Hematopoietic multipotent progenitor cell treated with erythropoietin and hydrocortisone succinate and interleukin-3 and kit ligand, for 8 days (in vitro differentiated cells): ENCODE results near the gene CHMP2B.
"Not testable (repeated sequence)": the region's sequence is repeated elsewhere in the genome, so short reads cannot be mapped to it uniquely, and the experiment has no call there.

ENCODE experiments used
- DNase-seq: peaks from one replicate; pipeline ENCODE4 v3.0.0-alpha.2; 2015

The CHMP2B gene

DNA sequence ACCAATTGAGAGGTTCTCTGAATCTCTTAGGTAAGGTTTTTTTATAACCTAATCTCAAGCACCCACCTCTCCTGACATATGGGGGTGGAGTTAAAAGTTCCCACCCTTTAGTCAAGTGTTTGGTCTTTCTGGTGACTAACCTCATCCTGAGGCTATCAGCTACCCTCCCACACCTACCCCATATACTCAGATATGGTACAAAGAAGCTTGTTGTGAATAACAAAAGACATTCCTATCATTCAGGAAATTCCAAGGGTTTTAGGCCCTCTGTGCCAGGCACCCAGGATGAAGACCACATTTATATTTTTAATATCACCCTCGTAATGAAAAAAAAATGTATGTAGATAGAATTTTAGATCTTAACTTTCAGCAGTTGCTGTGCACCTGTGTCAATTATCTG, 9.0 kb downstream of the CHMP2B start:
- DNase-seq = no peak

DNA sequence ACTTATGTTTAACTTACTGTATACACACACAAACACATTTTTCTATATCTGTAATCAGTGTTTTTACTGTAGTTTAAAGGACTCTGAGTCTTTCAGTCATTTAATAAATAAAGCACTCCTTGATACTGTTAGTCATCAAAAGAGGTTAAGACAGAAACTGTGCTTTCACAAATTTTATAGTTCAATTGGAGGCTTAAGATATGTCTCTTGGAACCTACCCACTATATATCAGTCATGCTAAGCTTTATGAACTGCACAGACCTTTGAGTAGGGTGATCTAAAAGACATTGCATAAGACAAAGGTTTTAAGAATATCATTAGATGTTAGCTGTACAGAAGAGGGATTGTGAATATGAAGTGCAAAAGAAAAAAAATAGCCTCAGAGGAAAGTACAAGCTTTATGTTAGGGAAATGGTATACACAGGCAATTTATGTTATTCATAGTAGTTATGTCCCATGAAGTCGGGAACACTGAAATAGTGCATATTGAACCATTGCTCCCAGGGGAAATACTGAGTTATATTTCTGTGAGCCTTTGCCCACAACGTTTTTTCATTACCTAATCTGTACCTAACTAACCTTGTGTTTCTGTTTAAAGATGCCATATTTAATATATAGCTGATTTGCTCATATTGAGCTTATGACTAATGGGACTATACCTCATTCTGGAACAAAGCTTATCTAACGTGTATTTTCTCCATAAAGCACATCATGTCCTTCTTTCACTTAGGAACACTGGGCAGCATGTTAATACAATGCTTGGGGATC, 19.7 kb downstream of the CHMP2B start:
- DNase-seq = no peak

DNA sequence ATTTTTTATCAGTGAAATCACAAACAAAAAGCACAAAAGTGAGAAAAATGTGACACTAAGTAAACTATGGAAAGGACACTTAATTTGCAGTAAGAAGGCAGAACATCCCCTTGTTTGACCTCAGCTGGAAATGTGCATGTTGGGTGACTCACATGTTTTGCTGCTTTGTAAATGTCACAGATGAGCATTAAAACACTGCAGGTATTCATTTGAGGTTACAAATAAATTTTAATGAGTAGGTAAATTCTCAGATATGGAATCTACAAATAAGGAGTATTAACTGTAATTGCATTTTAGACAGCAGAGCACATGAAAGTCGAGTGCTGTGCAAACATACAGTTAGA, 20.3 kb downstream of the CHMP2B start:
- DNase-seq = no peak

DNA sequence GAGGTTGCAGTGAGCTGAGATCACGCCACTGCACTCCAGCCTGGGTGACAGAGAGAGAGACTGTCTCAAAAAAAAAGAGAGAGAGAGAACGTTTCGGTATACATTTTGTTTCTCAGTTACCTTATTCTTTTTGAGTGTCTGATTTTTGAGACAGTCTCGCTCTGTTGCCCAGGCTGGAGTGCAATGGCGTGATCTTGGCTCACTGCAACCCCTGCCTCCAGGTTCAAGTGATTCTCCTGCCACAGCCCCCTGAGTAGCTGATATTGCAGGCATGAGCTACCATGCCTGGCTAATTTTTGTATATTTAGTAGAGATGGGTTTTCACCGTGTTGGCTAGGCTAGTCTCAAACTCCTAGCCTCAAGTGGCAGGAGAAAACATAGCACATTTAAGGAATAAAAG, 21.1 kb downstream of the CHMP2B start:
- not testable (repeated sequence) for DNase-seq

DNA sequence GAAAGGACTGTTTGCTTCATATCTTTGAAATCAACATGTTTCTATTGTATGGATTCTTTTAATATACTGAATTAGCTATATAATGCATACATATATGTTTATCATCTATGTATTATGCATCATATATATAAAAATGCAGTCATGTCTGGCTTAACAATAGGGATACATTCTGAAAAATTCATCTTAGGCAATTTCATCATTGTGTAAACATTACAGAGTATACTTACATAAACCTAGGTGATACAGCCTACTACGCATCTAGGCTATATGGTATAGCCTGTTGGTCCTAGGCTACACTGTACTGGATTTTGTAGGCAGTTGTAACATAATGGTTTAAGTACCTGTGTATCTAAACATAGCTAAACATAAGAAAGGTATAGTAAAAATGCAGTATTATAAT, 21.7 kb downstream of the CHMP2B start:
- DNase-seq = no peak

DNA sequence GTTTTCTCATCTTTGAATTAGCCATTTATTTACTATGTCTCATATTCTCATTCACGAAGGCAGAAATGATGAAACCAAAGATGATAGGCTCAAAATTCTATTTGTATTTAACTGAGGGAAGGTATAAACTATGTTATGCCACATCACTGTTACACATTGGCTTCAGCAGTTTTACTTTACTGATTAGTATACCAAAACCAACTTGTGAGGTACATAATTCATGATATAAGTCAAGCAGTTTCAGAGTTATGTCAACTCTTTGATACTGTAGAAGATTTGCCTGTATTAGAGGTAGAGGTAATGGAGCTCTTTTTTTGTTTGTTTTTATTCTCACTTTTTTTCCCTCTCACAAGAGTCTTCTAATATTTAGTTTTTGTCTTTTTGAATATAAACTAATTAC, 22.9 kb downstream of the CHMP2B start:
- no peak for DNase-seq

DNA sequence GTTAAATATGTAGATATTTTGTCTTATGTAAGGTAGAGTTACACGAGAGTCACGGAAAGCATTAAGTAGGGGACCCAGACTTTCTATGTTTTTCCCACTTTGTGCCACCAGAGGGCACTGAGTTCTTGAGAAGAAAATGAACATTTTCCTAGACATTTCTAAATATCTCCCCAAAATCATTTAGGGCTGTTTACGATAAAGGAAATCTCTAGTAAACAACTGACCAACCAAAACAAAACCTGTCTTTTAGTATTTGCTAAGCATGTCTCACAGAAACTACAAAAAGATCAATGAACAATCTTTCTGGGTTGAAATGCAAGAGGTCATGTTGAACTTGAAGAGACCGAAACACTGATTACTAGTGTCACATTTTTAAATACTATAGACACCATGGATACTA, 33.2 kb downstream of the CHMP2B start:
- DNase-seq = peak; percentile 73

DNA sequence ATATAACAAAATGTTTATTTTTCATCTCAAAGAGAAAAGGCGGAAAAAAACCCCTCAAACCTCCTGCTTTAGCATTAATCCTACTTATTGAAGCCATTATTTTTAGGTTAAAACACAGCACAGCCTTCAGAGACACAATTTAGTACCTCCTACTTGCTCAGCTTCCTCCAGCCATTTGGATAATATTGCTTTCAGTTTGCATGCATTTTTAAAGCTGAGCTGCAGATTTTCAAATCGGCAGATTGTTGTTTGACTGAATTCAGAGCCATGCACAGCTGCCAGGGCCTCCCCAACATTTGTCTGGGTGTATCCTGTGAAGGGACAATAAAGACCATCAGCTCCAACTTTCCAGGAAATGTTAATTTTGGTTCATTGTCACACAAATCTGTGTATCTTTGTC, 34.8 kb downstream of the CHMP2B start:
- no peak for DNase-seq

DNA sequence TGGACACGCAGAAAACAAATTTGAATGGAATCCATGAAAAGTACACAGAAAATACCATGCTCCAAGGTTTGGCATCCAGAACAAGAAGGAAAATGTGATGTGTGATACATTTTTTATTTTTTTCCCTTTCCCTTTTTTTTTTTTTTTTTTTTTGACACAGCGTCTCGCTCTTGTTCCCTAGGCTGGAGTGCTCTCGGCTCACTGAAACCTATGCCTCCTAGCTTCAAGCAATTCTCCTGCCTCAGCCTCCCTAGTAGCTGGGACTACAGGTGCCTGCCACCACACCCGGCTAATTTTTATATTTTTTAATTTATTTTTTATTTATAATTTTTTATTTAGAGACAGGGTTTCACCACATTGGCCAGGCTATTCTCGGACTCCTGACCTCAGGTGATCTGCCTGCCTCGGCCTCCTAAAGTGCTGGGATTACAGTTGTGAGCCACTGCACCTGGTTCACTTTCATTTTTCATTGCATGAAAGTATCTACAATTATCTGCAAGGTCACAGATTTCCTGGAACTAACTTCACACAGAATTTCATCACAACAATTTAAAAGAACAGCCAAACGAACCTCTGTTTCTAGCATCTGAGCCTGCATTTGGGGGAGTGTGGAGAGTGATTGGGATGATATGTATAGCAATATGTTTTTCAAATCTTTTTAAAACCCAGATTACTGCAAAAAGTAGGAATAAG, 41.0 kb downstream of the CHMP2B start:
- peak; percentile 49 for DNase-seq

DNA sequence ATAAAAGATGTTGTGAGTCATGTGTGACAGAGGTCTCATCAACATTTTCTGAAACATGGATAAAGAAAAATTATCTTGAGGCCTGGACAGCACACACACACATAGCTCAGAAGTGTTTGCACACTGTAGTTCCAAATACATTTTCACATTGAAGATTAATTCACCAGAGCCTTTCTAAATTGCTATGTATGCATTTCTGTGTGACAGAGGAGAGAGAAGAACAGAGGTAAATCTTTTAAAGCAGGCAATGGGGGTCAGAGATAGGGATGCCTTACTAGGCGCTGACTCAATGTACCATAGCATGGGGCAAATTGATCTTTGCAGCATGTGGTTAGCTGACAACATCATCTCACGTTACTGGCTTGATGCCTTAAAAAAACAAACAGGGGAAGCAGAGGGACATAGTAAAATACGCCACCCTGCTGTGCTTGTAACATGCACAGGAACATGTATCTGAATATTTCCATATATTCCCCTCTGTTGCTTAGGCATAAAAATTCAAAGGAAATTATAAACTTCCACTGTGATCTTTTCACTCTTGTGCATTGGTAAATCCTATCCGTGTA, 41.6 kb downstream of the CHMP2B start:
- peak; percentile 29 for DNase-seq

DNA sequence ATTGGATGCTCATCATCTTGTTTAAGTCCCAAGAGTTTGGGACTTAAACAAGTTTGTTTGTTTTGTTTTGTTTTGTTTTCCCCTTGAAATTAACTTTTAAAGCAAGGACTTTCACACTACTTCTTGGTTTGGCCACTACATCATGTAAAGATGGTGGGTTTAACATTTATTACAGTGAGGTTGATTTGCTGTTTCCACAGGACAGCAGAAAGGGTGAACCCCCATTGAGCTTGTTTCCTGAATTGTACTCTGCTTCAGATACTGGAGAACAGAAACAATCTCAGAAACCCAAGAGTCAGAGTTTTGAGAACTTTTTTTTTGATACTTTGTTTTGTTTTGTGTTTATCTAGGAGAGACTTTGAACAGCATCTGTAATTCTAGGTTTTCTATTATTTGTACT, 42.6 kb downstream of the CHMP2B start:
- no peak for DNase-seq

DNA sequence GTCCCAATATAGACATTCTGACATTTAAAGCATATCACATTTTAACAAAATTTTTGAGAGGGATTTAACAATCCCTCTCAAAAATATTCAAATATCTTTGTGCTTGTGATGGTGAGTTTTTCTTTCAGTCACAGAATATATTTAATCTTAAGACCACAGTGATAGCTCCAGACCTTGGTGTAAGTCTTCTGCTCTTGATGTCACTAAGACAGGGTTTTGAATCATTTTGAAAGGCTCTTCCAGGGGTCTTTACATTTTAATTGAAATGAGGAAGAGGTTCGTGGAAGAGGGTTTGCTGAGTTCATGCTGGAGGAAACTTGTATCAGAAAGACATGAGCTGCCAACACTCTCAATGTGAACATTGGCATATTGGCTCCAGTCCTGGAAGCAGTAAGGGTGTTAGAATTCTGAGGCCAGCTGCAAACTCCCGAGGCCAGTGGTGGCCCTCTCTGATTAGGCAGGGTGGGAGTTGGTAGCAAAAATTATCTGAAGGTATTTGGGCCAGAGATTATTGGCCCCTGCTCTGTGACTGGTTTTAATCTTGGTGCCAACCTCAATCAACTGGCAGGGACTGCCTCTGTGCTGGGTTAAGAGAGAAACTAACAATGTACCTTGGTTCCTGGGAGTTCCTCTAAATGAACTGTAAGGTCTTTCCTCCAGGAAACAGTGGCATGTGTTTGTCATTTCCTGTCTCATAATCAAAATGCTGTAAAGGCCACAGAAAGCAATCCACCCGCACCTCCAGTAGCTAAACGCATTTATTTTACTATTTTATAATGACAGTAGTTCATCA, 44.0 kb downstream of the CHMP2B start:
- DNase-seq = peak; percentile 76

DNA sequence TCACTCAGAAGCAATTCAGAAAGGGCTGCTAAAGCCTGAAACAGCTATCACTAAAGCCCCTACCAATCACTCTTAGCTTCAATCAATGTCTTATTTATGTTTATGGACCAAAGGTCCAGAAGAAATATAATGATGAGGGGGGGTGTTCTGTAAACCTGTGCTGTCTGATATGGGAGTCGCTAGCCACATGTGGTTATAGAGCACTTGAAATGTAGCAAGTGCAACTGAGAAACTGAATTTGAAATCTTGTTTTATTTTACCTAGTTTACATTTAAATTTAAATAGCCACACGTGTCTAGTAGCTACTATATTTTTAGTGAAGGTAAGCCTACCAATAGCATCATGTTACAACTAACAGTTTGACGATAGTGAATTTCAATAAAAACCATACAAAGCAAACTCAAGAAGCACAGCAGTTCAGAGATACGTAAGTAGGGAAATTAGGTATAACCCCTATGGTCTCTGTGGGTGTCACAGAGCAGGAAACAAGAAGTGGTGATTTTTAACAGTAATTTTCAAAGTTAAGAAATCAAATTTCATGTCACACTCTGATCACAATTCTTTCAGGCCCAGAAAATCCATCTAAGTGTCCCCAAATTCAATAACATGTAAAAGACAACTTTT, 45.7 kb downstream of the CHMP2B start:
- DNase-seq = no peak

DNA sequence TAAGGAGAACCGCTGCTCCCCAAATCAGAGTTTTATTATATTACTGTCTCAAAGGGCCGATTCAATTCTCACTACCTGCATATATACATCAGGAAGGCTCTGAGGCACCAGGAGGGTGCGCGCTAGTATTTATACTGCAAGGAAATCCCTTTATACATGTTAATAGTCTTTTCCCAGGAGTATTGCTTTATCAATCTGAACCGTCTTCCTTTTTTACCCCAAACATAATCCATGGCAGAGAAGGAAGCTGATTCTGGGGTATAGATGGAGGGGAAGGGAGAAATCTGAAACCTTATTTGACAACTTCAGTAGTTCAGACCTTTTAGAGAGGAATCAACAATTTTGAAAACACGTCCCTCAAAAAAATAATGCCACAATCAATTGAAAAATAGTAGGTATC, 49.4 kb downstream of the CHMP2B start, which contains the start of gene POU1F1:
TSS of gene POU1F1 (minus strand) at position 101 of the 400 bp plus-strand sequence. CDS start 122 bp downstream, outside the sequence.
- DNase-seq = no peak

DNA sequence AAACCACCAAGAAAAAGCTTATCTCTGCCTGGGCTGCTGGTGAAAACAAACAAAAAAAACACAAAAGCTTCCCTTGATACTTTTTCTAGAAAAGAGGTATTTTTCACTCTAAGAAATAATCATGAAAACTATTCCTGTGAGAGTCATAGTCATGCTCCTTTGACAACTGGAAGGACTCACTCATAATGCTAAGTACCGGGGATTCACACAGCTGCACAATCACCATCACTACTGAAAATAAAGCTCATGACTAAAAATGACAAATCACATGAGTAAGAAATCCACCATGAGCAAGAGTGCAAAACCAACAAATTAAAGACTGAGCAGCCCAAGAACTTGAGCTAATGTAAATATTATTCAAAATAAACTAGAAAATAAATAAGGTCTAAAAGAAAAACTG, 59.9 kb downstream of the CHMP2B start:
- DNase-seq = no peak

DNA sequence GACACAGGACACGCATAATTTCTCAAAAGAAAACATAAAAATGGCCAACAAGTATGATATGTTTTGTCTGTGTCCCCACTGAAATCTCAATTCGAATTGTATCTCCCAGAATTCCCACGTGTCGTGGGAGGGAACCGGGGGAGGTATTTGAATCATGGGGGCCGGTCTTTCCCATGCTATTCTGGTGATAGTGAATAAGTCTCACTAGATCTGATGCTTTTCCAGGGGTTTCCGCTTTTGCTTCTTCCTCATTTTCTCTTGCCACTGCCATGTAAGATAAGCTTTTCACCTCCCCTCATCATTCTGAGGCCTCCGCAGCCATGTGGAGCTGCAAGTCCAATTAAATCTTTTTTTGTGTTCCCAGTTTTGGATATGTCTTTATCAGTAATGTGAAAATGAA, 61.3 kb downstream of the CHMP2B start:
- DNase-seq = no peak

DNA sequence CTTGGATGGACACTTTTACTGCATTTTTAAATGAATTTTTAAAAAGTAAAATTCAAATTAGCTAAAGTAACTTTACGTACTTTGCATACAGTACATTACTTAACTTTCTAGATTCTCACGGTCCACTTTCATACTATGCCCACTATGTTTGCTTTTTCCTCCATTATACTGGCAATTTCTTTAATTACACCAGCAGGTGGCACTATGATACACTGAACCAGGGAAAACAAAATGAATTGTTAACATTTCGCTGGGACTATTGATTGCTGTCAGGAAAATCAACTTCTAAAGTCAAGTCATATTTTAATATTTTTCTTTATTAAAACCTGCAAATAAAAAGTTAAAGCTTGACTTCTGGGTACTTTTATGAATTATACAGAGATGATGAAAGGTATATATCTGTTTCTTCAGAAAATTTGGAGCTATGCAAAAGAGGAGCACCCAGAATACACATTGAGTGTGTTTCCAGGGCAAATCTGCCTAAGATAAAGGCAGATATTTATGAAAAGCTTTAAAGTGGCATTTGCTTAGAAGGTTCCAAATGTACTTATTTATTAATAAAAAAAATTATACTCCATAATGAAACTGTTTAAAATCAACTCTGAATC, 71.1 kb downstream of the CHMP2B start:
- peak; percentile 72 for DNase-seq

DNA sequence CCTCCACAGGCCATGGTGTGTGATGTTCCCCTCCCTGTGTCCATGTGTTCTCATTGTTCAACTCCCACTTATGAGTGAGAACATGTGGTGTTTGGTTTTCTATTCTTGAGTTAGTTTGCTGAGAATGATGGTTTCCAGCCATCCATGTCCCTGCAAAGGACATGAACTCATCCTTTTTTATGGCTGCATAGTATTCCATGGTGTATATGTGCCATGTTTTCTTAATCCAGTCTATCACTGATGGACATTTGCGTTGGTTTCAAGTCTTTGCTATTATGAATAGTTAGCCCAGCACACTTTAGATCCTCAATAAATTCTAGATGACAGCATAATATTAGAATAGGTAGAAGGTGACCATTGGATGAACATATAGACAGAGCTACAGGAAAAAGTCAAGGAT, 77.9 kb downstream of the CHMP2B start:
- DNase-seq = not testable (repeated sequence)
